OCI-LY3 (cell line): Measurements from ENCODE around the gene TSPAN9.

Source experiments
- H2AFZ ChIP-seq: fragments of 200-600, 300-600 bp; shearing (Covaris generic); 2 replicates; pipeline ENCODE4 v1.6.0; 2014; ENCODE audit warnings: antibody characterized with exemption, low read depth, low read length
- H3K27ac ChIP-seq: fragments of 200-600, 300-600 bp; sonication (generic); 2 replicates; pipeline ENCODE4 v1.5.1; 2014; ENCODE audit warnings: mild to moderate bottlenecking, low read length, moderate library complexity, mixed read lengths
- H3K27me3 ChIP-seq: fragments of 200-600, 300-600 bp; sonication (generic); 2 replicates; pipeline ENCODE4 v1.6.1; 2014; ENCODE audit warnings: low read depth, low read length, mixed read lengths
- H3K36me3 ChIP-seq: fragments of 200-600, 300-600 bp; sonication (generic); replicated peaks from 2 replicates; pipeline ENCODE3; 2014; ENCODE audit warnings: low read depth, low read length, mixed read lengths
- H3K4me1 ChIP-seq: fragments of 300-600, 200-600 bp; sonication (generic); 2 replicates; pipeline ENCODE4 v1.6.1; 2014; ENCODE audit warnings: low read length, mixed read lengths
- H3K4me2 ChIP-seq: fragments of 200-600, 300-600 bp; sonication (generic); 2 replicates; pipeline ENCODE4 v1.6.1; 2014; ENCODE audit warnings: low read length, mixed read lengths
- H3K4me3 ChIP-seq: fragments of 300-600, 200-600 bp; sonication (generic); 2 replicates; pipeline ENCODE4 v1.5.1; 2014; ENCODE audit warnings: antibody characterized with exemption, mild to moderate bottlenecking, low read length, moderate library complexity
- H3K79me2 ChIP-seq: fragments of 300-600, 200-600 bp; shearing (Covaris generic); 2 replicates; pipeline ENCODE4 v1.6.1; 2014; ENCODE audit warnings: mild to moderate bottlenecking, low read length, mixed read lengths
- H3K9ac ChIP-seq: fragments of 300-600, 200-600 bp; shearing (Covaris generic); 2 replicates; pipeline ENCODE4 v1.6.0; 2014; ENCODE audit warnings: mild to moderate bottlenecking, low read length, moderate library complexity
- H3K9me3 ChIP-seq: fragments of 200-600, 300-600 bp; shearing (Covaris generic); 2 replicates; pipeline ENCODE4 v1.6.1; 2014; ENCODE audit warnings: low read length, mixed read lengths; ENCODE audit not compliant: insufficient read depth
- H4K20me1 ChIP-seq: fragments of 200-600, 300-600 bp; sonication (generic); 2 replicates; pipeline ENCODE4 v1.6.1; 2016; ENCODE audit warnings: low read length, mixed read lengths; ENCODE audit not compliant: insufficient read depth
- CTCF ChIP-seq: fragments of 200-600, 300-600 bp; sonication (generic); IDR thresholded peaks from 2 replicates; pipeline ENCODE4 v1.5.1; 2014; ENCODE audit warnings: antibody characterized with exemption, low read length, low read depth
- EZH2phosphoT487 ChIP-seq: fragments of 200-600 bp; shearing (Covaris generic); IDR thresholded peaks from 2 replicates; pipeline ENCODE4 v1.6.1; 2018; ENCODE audit warnings: antibody characterized with exemption, mixed run types, low read depth

TSPAN9 gene

GRCh38 chr12:3220382-3221321 is 143.5 kb downstream of the TSPAN9 start:
- peaks cover 5% of the 10 kb centered on the region; the same call in 1 of the 2 replicates for H3K27me3 ChIP-seq
- H3K36me3 ChIP-seq = no peaks in the 10 kb centered on the region
- H3K79me2 ChIP-seq = no peaks in the 10 kb centered on the region
- H3K4me1 ChIP-seq = peaks cover 17% of the 10 kb centered on the region
- no peak overlapping the region for H3K4me3 ChIP-seq
- H2AFZ ChIP-seq = no peak overlapping the region
- TF ChIP-seq EZH2phosphoT487 = no peak
- TF ChIP-seq CTCF = no peak
- no peak overlapping the region for H3K27ac ChIP-seq
- no peak overlapping the region for H3K4me2 ChIP-seq
- H3K9me3 ChIP-seq = no peaks in the 10 kb centered on the region
- no peaks in the 10 kb centered on the region for H4K20me1 ChIP-seq
- H3K9ac ChIP-seq = no peak overlapping the region

- no peak overlapping the region for H3K9ac ChIP-seq
- no peak overlapping the region for H3K4me2 ChIP-seq
- H4K20me1 ChIP-seq = no peaks in the 10 kb centered on the region
- TF ChIP-seq CTCF (no peak), EZH2phosphoT487 (no peak)
- peaks cover 30% of the 10 kb centered on the region for H3K4me1 ChIP-seq
- H3K79me2 ChIP-seq = no peaks in the 10 kb centered on the region
- no peaks in the 10 kb centered on the region for H3K9me3 ChIP-seq
- H3K36me3 ChIP-seq = no peaks in the 10 kb centered on the region
- H3K4me3 ChIP-seq = no peak overlapping the region
- no peak overlapping the region for H2AFZ ChIP-seq
- H3K27ac ChIP-seq = no peak overlapping the region
- peaks cover 5% of the 10 kb centered on the region; the same call in 1 of the 2 replicates for H3K27me3 ChIP-seq
Measured at GRCh38 chr12:3222306-3222705, 145.1 kb downstream of the TSPAN9 start.

- TF ChIP-seq EZH2phosphoT487 (no peak), CTCF (no peak)
- Histone ChIP-seq H3K4me3 (no peak overlapping the region), H3K4me2 (no peak overlapping the region), H3K9me3 (no peaks in the 10 kb centered on the region), H3K9ac (no peak overlapping the region), H4K20me1 (no peaks in the 10 kb centered on the region), H2AFZ (no peak overlapping the region), H3K4me1 (peaks cover 36% of the 10 kb centered on the region), H3K27ac (no peak overlapping the region), H3K36me3 (no peaks in the 10 kb centered on the region), H3K79me2 (no peaks in the 10 kb centered on the region), H3K27me3 (peaks cover 5% of the 10 kb centered on the region; the same call in 1 of the 2 replicates)
Measured at GRCh38 chr12:3222979-3223378, 145.8 kb downstream of the TSPAN9 start.

GRCh38 chr12:3223601-3224529 is 146.7 kb downstream of the TSPAN9 start:
- Histone ChIP-seq H3K27me3 (peaks cover 7% of the 10 kb centered on the region; the same call in 1 of the 2 replicates), H3K4me2 (peak overlapping the region; percentile 46), H3K4me3 (no peak overlapping the region), H3K9me3 (0 out of 2 replicates have a peak, but pooled peaks cover 3% of the 10 kb centered on the region), H2AFZ (no peak overlapping the region), H3K4me1 (peaks cover 43% of the 10 kb centered on the region), H3K9ac (no peak overlapping the region), H3K79me2 (no peaks in the 10 kb centered on the region), H3K27ac (no peak overlapping the region), H3K36me3 (no peaks in the 10 kb centered on the region), H4K20me1 (no peaks in the 10 kb centered on the region)
- TF ChIP-seq EZH2phosphoT487 = no peak
- no peak for TF ChIP-seq CTCF
